HUDEP-2 (cell line): ENCODE results near the gene GJA10.

Experiments used
- DNase-seq, 76 experiments: peaks; one replicate each; lab custom pipeline; 2025; ENCODE audit not compliant: unreplicated experiment in 76 of 76; lab: John Stamatoyannopoulos, UW

The GJA10 gene

DNA sequence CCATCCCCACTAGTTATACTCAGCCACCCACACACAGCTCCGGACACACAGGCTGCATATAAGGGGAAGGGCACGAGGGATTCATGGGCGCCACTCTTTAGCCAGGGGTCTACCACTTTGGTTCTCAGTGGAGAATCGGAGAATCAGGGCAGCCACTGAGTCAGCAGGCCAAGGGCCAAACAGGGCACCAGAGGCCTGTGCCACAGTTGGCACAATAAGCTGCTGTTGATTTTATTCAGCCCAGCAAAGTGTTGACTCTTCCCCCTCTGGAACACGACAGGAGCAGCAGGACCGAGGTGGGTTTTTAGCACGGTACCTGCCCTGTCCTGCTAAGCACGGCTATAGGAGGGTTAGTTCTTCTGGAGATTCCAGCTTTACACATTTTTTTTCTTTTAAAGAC is 48.3 kb downstream of the GJA10 start:
- DNase-seq: no peak

DNA sequence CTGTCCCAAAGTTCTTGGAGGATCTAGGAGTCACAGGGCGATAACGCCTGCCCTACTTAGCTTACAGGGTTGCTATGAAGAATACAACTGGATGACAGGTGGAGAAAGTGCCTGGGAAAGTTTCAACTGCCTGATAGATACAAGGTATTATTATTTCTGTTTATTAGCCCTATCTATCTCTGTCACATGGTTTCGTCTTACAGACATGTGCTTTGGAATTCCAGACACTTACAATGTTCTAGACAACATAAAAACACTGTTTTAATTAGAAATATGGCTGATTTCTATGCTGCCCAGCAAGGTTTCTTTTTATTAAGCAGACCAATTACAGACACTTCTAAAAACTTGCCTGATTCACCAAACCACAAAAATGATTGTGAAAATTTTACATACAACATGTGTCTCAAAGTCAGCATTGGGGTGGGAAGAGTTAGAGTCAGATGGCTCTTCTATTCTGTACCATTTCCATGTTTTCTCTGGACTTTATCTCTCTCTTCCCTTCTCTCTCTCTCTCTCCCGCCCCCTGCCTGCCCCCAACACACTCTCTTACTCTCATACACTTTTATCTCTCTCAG is 50.0 kb downstream of the GJA10 start:
- no peak for DNase-seq

DNA sequence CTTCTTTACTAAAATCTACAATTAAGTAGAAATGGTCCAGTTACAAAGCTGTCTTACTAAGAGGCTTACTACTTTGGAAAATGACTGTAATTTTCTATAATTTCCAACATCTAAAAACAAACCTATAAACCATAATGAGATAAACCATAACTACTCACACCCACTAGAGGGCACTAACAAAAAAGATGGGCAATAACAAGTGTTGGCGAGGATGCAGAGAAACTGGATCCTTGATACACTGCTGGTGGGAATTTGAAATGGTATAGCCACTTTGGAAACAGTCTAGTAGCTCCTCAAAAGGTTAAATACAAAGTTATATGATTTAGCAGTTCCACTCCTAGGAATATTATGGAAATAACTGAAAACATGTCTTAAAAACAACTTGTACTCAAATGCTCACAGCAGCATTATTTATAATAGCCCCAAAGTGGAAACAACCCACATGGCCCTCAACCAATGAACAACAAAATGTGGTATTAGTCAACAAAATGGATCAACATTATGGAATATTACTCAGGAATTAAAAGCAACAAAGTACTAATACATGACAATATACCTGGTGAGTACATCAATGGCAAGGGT is 50.6 kb downstream of the GJA10 start:
- peak in 1 of 76 experiments; percentile 2 for DNase-seq
